GM23338 (cell line): ENCODE data around the gene MT1A. TPM values are rescaled to one million over a fixed set of nuclear protein-coding genes. Genes with fewer than 3 reads are reported as not detected.

ENCODE experiments used
- ATAC-seq: fragments of 200-7000 bp; cut with Tn5 transposase; 3 replicates; pipeline ENCODE4 v1.9.1; 2020
- DNase-seq: peaks from one replicate; pipeline ENCODE4 v3.0.0-alpha.2; 2015; ENCODE audit warnings: low spot score
- H2AFZ ChIP-seq: fragments of 200-600 bp; sonication (generic); 2 replicates; pipeline ENCODE4 v1.8.0; 2016; ENCODE audit warnings: antibody characterized with exemption, mild to moderate bottlenecking, moderate library complexity
- H3F3A ChIP-seq: fragments of 200-600 bp; sonication (generic); replicated peaks from 2 replicates; pipeline ENCODE4 v1.8.0; 2017; ENCODE audit warnings: antibody characterized with exemption, mixed run types, low read depth
- H3K27ac ChIP-seq: fragments of 200-600 bp; sonication (generic); 2 replicates; pipeline ENCODE4 v1.6.1; 2016; ENCODE audit warnings: low read depth
- H3K27me3 ChIP-seq: fragments of 200-600 bp; sonication (generic); 2 replicates; pipeline ENCODE4 v1.8.0; 2016; ENCODE audit warnings: mild to moderate bottlenecking, mixed run types, moderate library complexity; ENCODE audit not compliant: insufficient read depth
- H3K36me3 ChIP-seq: fragments of 200-600 bp; sonication (generic); 2 replicates; pipeline ENCODE4 v1.8.0; 2016; ENCODE audit warnings: mild to moderate bottlenecking; ENCODE audit not compliant: insufficient read depth
- H3K4me1 ChIP-seq: fragments of 200-600 bp; sonication (generic); 2 replicates; pipeline ENCODE4 v1.8.0; 2016; ENCODE audit warnings: mild to moderate bottlenecking, moderate library complexity; ENCODE audit not compliant: insufficient read depth
- H3K4me2 ChIP-seq: fragments of 200-600 bp; sonication (generic); 2 replicates; pipeline ENCODE4 v1.7.1; 2017; ENCODE audit warnings: mixed run types
- H3K4me3 ChIP-seq: fragments of 200-600 bp; sonication (generic); 2 replicates; pipeline ENCODE4 v1.6.1; 2016; ENCODE audit warnings: mixed run types
- H3K79me2 ChIP-seq: fragments of 200-600 bp; sonication (generic); replicated peaks from 2 replicates; pipeline ENCODE4 v1.8.0; 2017; ENCODE audit warnings: mild to moderate bottlenecking; ENCODE audit not compliant: insufficient read depth
- H3K9me2 ChIP-seq: fragments of 200-600 bp; sonication (generic); 2 replicates; pipeline ENCODE4 v1.8.0; 2017; ENCODE audit not compliant: insufficient read depth
- H4K20me1 ChIP-seq: fragments of 200-600 bp; sonication (generic); replicated peaks from 2 replicates; pipeline ENCODE4 v1.8.0; 2017; ENCODE audit warnings: mild to moderate bottlenecking; ENCODE audit not compliant: insufficient read depth
- H3K27ac Mint-ChIP-seq: 2 replicates; pipeline ENCODE4 v1.8.0; 2020; ENCODE audit warnings: inconsistent platforms, mild to moderate bottlenecking, moderate library complexity, mixed read lengths
- H3K27me3 Mint-ChIP-seq: 3 replicates; pipeline ENCODE4 v1.8.0; 2022; ENCODE audit warnings: low read depth, mild to moderate bottlenecking, moderate library complexity, mixed read lengths, inconsistent platforms; ENCODE audit not compliant: insufficient read depth, poor library complexity
- H3K36me3 Mint-ChIP-seq: 3 replicates; pipeline ENCODE4 v1.8.0; 2021; ENCODE audit warnings: low read depth, mild to moderate bottlenecking, inconsistent platforms, moderate library complexity, mixed read lengths
- H3K4me1 Mint-ChIP-seq: 3 replicates; pipeline ENCODE4 v1.8.0; 2020; ENCODE audit warnings: mild to moderate bottlenecking, inconsistent platforms, mixed read lengths
- H3K4me3 Mint-ChIP-seq: 3 replicates; pipeline ENCODE4 v1.8.0; 2021; ENCODE audit warnings: moderate library complexity, mild to moderate bottlenecking, inconsistent platforms, mixed read lengths
- H3K9me3 Mint-ChIP-seq: 3 replicates; pipeline ENCODE4 v1.8.0; 2020; ENCODE audit warnings: moderate library complexity, mild to moderate bottlenecking, inconsistent platforms, mixed read lengths
- EZH2 ChIP-seq: fragments of 200-600 bp; sonication (generic); IDR thresholded peaks from one replicate; pipeline ENCODE4 v1.8.0; 2017; ENCODE audit warnings: antibody characterized with exemption, mild to moderate bottlenecking, low read depth; ENCODE audit not compliant: unreplicated experiment
- EZH2phosphoT487 ChIP-seq: fragments of 200-600 bp; sonication (generic); IDR thresholded peaks from one replicate; pipeline ENCODE4 v1.8.1; 2018; ENCODE audit warnings: antibody characterized with exemption; ENCODE audit not compliant: unreplicated experiment
- JUNB ChIP-seq: IDR thresholded peaks from one replicate; pipeline ENCODE4 v1.6.1; 2016; ENCODE audit warnings: antibody characterized with exemption; ENCODE audit not compliant: unreplicated experiment
- POLR2AphosphoS5 ChIP-seq: IDR thresholded peaks from 2 replicates; pipeline ENCODE4 v1.6.1; 2016; ENCODE audit warnings: antibody characterized with exemption, low read depth
- STAT1 ChIP-seq: IDR thresholded peaks from one replicate; pipeline ENCODE4 v1.6.1; 2016; ENCODE audit warnings: antibody characterized with exemption; ENCODE audit not compliant: unreplicated experiment
- ZNF331 ChIP-seq: fragments of 250-450 bp; sonication (Bioruptor Pico); IDR thresholded peaks from 2 replicates; pipeline ENCODE4 v1.5.0; 2020; ENCODE audit warnings: low read depth, mild to moderate bottlenecking, moderate library complexity
- ZNF462 ChIP-seq: fragments of 250-450 bp; sonication (Bioruptor Pico); IDR thresholded peaks from 2 replicates; pipeline ENCODE4 v1.5.0; 2020; ENCODE audit warnings: mild to moderate bottlenecking, moderate library complexity
- polyA plus RNA-seq: library from polyadenylated mRNA; unstranded; fragments of >200 nt; fragmentation: Nextera tagmentation; extraction: Ambion mirVana; gene quantifications from 2 replicates; pipeline ENCODE4 v1.2.1, GENCODE V29; 2016
- total RNA-seq: library from RNA; depleted of rRNA; stranded (reverse); fragments of >200 nt; shearing (Covaris generic); gene quantifications from 2 replicates; pipeline ENCODE4 v1.2.3, GENCODE V29; 2014

The MT1A gene
- total and polyA plus RNA-seq, 2 experiments from 2014 or later = 2.5 TPM; not detected in 1

- no peak for TF ChIP-seq ZNF462 (CRISPR knock-in tag)
- no peak for TF ChIP-seq ZNF331
- no peak for TF ChIP-seq POLR2AphosphoS5
- TF ChIP-seq STAT1 = no peak
- TF ChIP-seq JUNB = no peak
Observed at GRCh38 chr16:56634715-56635440, 3.6 kb upstream of the MT1A start (continued).

GRCh38 chr16:56635441-56635967 lies 3.0 kb upstream of the MT1A start:
- DNase-seq = peak; percentile 55
- Histone ChIP-seq H3K27me3 (peaks cover 100% of the 10 kb centered on the region), H3K4me2 (peak overlapping the region; percentile 75), H3K4me1 (peaks cover 19% of the 10 kb centered on the region; the same call in 1 of the 2 replicates), H2AFZ (peak overlapping the region; percentile 38; the same call in 1 of the 2 replicates), H3K4me3 (peak overlapping the region; percentile 53), H3K79me2 (no peaks in the 10 kb centered on the region), H3F3A (peaks cover 11% of the 10 kb centered on the region; the same call in 1 of the 2 replicates), H3K36me3 (no peaks in the 10 kb centered on the region; the same call in 1 of the 2 replicates), H3K27ac (no peak overlapping the region), H4K20me1 (peaks cover 16% of the 10 kb centered on the region), H3K9me2 (no peaks in the 10 kb centered on the region)
- Mint-ChIP-seq H3K9me3 (no peaks in the 10 kb centered on the region; the same call in 2 of the 3 replicates), H3K36me3 (no peaks in the 10 kb centered on the region; the same call in 2 of the 3 replicates), H3K4me1 (peaks cover 30% of the 10 kb centered on the region), H3K27ac (no peak overlapping the region), H3K4me3 (peak overlapping the region; percentile 71), H3K27me3 (peaks cover 100% of the 10 kb centered on the region)
- ATAC-seq = peak; percentile 16
- TF ChIP-seq STAT1 (no peak), EZH2 (peak; percentile 46), JUNB (no peak), EZH2phosphoT487 (peak; percentile 98)
